AG10803 (cell line): ENCODE data around the gene PCARE.

Experiments used
- DNase-seq: peaks from one replicate; pipeline ENCODE4 v3.0.0; 2010; ENCODE audit warnings: low read depth
- H3K4me3 ChIP-seq: 2 replicates; pipeline ENCODE4 v1.5.1; 2011; ENCODE audit warnings: mild to moderate bottlenecking, low read length, control low read depth
- TF ChIP-seq, protein P1 (sequence below): conservative IDR thresholded peaks from 2 replicates; pipeline ENCODE4 v1.5.1; 2011; ENCODE audit warnings: mild to moderate bottlenecking, low read length, control low read depth, inconsistent platforms

Gene PCARE

DNA sequence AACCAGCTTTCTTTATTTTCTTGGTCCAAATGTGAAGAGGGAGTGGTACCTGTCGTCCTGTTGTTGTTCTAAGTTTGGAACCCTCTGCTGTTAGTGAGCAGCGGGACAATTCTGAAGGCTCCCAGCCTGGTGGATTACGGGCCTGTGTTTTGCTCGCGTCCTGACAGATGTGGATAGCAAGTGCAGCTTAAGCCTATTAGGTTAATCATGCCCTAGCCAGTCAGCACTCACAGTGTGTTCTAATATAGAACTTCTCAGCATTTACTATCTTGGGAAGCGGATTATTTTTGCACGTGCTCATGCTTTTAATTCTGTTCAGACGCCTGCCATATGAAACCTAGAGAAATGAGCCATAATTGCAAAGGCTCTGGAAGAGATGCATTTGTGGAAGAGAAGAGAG lies at the start of gene PCARE:
Gene PCARE (minus strand): TSS at position 113 of the 400 bp plus-strand sequence. CDS start 262 bp downstream, outside the sequence.
- TF ChIP-seq, protein P1, sequence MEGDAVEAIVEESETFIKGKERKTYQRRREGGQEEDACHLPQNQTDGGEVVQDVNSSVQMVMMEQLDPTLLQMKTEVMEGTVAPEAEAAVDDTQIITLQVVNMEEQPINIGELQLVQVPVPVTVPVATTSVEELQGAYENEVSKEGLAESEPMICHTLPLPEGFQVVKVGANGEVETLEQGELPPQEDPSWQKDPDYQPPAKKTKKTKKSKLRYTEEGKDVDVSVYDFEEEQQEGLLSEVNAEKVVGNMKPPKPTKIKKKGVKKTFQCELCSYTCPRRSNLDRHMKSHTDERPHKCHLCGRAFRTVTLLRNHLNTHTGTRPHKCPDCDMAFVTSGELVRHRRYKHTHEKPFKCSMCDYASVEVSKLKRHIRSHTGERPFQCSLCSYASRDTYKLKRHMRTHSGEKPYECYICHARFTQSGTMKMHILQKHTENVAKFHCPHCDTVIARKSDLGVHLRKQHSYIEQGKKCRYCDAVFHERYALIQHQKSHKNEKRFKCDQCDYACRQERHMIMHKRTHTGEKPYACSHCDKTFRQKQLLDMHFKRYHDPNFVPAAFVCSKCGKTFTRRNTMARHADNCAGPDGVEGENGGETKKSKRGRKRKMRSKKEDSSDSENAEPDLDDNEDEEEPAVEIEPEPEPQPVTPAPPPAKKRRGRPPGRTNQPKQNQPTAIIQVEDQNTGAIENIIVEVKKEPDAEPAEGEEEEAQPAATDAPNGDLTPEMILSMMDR = no peak
- no peak for DNase-seq
- no peak within 1 kb of the TSS for H3K4me3 ChIP-seq

DNA sequence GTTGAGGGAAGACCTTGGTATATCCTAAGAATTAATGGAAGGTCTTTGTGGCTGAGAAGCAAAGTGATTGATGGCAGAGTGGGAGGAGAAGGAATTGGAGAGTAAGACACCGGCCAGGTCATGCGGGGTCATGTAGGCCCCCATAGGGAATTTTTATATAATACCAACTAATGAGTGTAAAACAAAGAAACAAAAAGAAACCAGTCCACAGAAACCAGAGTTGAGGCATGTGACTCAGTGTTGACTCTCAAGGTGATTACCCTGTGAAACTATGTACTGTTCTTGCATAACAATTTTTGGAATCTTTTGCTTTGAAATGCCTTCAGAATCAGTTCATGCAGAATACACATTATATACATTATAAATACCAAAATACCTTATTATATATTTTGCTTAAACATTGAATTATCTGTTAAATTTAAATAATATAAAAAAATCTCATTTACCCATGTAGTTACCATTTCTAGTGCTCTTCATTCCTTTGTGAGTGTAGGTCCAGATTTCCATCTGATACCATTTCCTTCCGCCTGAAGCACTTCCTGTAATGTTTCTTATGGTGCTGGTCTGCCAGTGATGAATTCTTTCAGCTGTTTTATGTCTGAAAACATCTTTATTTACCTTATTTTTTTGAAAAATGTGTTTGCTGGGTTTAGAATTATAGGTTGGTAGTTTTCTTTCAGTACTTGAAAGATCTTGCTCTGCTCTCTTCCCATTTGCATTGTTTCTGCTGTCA lies 49.5 kb upstream of the PCARE start:
- peak; percentile 83 for DNase-seq
- TF ChIP-seq, protein P1 = no peak
- no peak overlapping the region for H3K4me3 ChIP-seq

DNA sequence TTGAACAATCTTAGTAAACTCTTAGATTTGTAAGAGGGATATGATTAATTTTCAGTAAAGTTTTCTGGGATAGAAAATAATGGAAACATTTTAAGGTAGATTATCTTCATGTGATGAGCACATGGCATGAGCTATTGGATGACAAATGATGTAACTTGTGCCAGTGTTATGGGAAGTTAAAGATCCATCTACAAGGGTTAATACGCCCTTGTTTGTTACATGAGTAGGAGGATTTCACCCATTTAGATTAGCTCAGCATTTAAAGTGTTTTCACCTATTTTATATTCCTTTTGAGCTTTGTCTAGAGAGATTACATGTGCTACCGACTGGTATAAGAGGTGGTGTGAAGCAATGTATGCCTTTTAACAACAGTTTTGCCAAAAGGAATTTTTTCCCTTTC lies 46.5 kb upstream of the PCARE start:
- TF ChIP-seq, protein P1 = no peak
- no peak overlapping the region for H3K4me3 ChIP-seq
- DNase-seq = no peak

DNA sequence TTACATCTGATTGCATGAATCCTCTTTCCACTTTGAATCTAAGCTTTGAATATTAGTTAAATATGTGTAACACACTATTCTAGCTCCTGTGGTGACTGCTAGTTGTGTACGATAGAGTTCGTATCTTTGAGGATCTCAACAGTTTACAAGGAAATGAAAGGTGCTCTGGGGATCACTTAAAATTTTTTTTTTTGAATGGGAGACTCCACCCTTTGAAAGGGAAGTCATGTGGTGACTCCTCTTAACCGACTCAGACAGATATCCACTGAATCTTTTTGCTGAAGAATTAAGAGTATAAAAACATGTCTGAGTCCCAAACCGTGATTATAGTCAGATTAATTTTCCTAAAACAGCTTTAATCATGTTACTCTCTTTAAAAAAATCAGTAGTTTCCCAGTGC lies 44.9 kb upstream of the PCARE start:
- TF ChIP-seq, protein P1 = no peak
- H3K4me3 ChIP-seq = no peak overlapping the region
- no peak for DNase-seq

DNA sequence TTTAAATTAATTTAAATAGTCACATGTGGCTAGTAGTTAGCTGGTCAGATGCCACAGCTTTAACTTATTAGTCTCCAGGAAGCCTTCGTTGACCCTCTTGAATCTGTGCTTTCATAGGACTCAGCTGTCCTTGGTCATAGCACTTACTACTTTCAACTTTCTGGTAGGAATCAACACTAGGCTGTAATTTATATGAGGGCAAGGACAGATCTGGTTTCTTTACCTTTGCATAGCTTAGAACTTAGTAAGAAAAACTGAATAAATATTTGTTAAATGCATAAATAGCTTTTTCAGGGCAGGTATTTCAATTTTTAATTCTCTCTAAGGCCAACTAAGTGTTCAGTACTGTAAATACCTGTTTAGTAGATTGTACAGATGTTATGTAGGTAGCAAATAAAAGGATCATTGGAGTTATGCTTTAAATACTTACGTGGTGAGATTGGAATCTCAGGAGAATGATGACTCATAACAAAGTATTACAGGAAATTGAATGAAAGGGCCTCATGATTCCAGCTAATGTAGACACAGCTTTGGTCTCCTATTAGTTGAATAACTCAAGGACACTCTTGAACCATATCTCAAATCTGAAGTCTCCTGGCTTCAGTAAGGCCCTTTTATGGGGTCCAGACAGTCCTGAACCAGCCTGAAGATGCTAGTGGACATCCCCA lies 43.4 kb upstream of the PCARE start:
- no peak overlapping the region for H3K4me3 ChIP-seq
- TF ChIP-seq, protein P1 = no peak
- peak; percentile 64 for DNase-seq

DNA sequence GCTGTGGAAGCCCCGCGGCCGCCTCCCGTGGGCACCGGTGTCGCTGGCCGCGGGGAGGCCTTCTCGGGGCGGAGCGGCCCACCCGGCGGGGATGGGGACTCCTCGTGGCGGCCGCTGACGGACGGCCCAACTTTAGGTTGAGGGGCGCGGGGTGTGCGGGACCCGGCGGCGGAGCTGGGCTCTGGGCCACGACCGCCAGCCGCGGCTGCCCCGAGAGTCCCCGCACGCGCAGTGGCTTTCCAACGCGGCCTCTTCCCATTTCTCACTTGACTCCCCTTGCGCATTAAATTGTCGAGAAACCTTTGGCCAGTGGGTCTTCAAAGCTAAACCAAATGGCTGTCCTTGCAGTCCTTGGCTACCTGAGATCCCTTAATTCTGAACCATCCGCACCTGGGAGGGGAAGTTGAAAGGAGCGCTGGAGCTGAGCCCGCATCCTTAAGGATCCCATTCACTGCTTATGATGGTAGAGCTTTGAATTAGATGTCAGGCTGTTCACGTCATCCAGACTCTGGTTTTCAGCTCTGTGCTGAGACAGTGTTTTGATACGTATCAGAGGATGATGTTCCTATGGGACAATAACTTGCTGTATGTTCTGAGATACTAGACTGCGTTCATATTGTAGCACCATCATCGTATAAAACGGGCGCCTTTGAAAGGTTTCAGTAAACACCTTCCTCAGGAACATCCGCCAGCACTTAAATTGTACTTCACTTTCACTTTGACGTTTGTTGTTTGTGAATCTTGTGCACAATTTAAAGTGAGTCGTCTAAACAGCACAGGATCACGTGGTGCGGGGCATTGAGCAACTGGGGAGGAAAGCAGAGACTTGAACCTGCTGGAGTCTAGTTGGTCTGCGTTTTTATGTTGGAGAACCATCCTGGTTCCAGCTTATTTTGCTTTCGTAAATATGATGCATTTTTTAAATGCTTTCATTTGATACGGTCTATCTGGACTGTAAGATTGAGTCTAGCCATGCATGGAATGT lies 41.8 kb upstream of the PCARE start:
- DNase-seq = peak; percentile 91
- peak overlapping the region; percentile 83 for H3K4me3 ChIP-seq
- TF ChIP-seq, protein P1 = no peak
